H9 (cell line): ENCODE data around the gene SCN2B. TPM values are rescaled to one million over a fixed set of nuclear protein-coding genes. Genes with fewer than 3 reads are reported as not detected.

ENCODE experiments used
- DNase-seq: peaks from one replicate; pipeline ENCODE4 v3.0.0-alpha.2; 2017
- H2AFZ ChIP-seq: one replicate; pipeline ENCODE4 v1.6.1; 2013; ENCODE audit warnings: mild to moderate bottlenecking, low read length, control low read depth, moderate library complexity
- H2AK5ac ChIP-seq: 2 replicates; pipeline ENCODE4 v1.6.1; 2013; ENCODE audit warnings: low read length, control low read depth, mixed read lengths; ENCODE audit not compliant: insufficient read length
- H2BK120ac ChIP-seq: one replicate; pipeline ENCODE4 v1.6.1; 2013; ENCODE audit warnings: low read depth, mild to moderate bottlenecking, low read length, control low read depth, inconsistent platforms; ENCODE audit not compliant: poor library complexity, severe bottlenecking
- H2BK12ac ChIP-seq: 2 replicates; pipeline ENCODE4 v1.6.1; 2013; ENCODE audit warnings: low read length, control low read depth, mixed read lengths, low read depth; ENCODE audit not compliant: insufficient read length
- H2BK15ac ChIP-seq: 2 replicates; pipeline ENCODE4 v1.6.1; 2013; ENCODE audit warnings: low read depth, low read length, control low read depth
- H2BK20ac ChIP-seq: one replicate; pipeline ENCODE4 v1.6.1; 2013; ENCODE audit warnings: low read depth, mild to moderate bottlenecking, low read length, control low read depth, inconsistent platforms; ENCODE audit not compliant: poor library complexity, severe bottlenecking
- H2BK5ac ChIP-seq: 2 replicates; pipeline ENCODE4 v1.6.1; 2013; ENCODE audit warnings: low read length, control low read depth, mixed read lengths; ENCODE audit not compliant: insufficient read length
- H3K14ac ChIP-seq: 2 replicates; pipeline ENCODE4 v1.6.1; 2013; ENCODE audit warnings: low read length, control low read depth; ENCODE audit not compliant: insufficient read depth
- H3K18ac ChIP-seq: 2 replicates; pipeline ENCODE4 v1.6.1; 2013; ENCODE audit warnings: low read depth, mild to moderate bottlenecking, mixed read lengths, low read length, control low read depth; ENCODE audit not compliant: insufficient read length
- H3K23ac ChIP-seq: 2 replicates; pipeline ENCODE4 v1.6.1; 2013; ENCODE audit warnings: low read length, control low read depth, mixed read lengths, low read depth; ENCODE audit not compliant: insufficient read length
- H3K23me2 ChIP-seq: 2 replicates; pipeline ENCODE4 v1.6.1; 2013; ENCODE audit warnings: low read depth, mild to moderate bottlenecking, mixed read lengths, low read length, control low read depth; ENCODE audit not compliant: insufficient read length, poor library complexity, severe bottlenecking
- H3K27ac ChIP-seq: 2 replicates; pipeline ENCODE4 v1.5.1; 2013; ENCODE audit warnings: low read length, control low read depth, mixed read lengths, low read depth; ENCODE audit not compliant: insufficient read length
- H3K27me3 ChIP-seq: 2 replicates; pipeline ENCODE4 v1.6.1; 2013; ENCODE audit warnings: low read length, control low read depth, inconsistent platforms; ENCODE audit not compliant: insufficient read depth
- H3K4ac ChIP-seq: 2 replicates; pipeline ENCODE4 v1.6.1; 2013; ENCODE audit warnings: low read depth, mild to moderate bottlenecking, control low read depth, inconsistent platforms, low read length, moderate library complexity
- H3K4me1 ChIP-seq: 2 replicates; pipeline ENCODE4 v1.6.1; 2013; ENCODE audit warnings: low read length, control low read depth, inconsistent platforms; ENCODE audit not compliant: insufficient read depth
- H3K4me2 ChIP-seq: 2 replicates; pipeline ENCODE4 v1.6.1; 2013; ENCODE audit warnings: low read length, control low read depth, mixed read lengths; ENCODE audit not compliant: insufficient read length, insufficient read depth
- H3K56ac ChIP-seq: 2 replicates; pipeline ENCODE4 v1.6.1; 2013; ENCODE audit warnings: low read depth, mild to moderate bottlenecking, mixed read lengths, low read length, control low read depth; ENCODE audit not compliant: insufficient read length
- H3K79me1 ChIP-seq: 2 replicates; pipeline ENCODE4 v1.6.1; 2013; ENCODE audit warnings: low read depth, mild to moderate bottlenecking, moderate library complexity, low read length, control low read depth, inconsistent platforms; ENCODE audit not compliant: insufficient read depth, poor library complexity, severe bottlenecking
- H3K79me2 ChIP-seq: 2 replicates; pipeline ENCODE4 v1.6.1; 2013; ENCODE audit warnings: low read length, control low read depth, inconsistent platforms; ENCODE audit not compliant: insufficient read depth
- H3K9ac ChIP-seq: 2 replicates; pipeline ENCODE4 v1.6.1; 2013; ENCODE audit warnings: low read length, control low read depth, mixed read lengths; ENCODE audit not compliant: insufficient read length; ENCODE audit errors: extremely low read depth
- H3K9me3 ChIP-seq: one replicate; pipeline ENCODE4 v1.6.1; 2013; ENCODE audit warnings: low read depth, low read length, inconsistent platforms; ENCODE audit not compliant: control insufficient read depth
- H3T11ph ChIP-seq: one replicate; pipeline ENCODE4 v1.6.1; 2013; ENCODE audit warnings: mild to moderate bottlenecking, low read length, control low read depth, inconsistent platforms
- H4K20me1 ChIP-seq: one replicate; pipeline ENCODE4 v1.6.1; 2013; ENCODE audit not compliant: control insufficient read depth, insufficient read length, insufficient read depth
- H4K5ac ChIP-seq: 2 replicates; pipeline ENCODE4 v1.6.1; 2013; ENCODE audit warnings: low read depth, mild to moderate bottlenecking, mixed read lengths, low read length, control low read depth; ENCODE audit not compliant: insufficient read length
- H4K8ac ChIP-seq: replicated peaks from 2 replicates; pipeline ENCODE4 v1.6.1; 2013; ENCODE audit warnings: low read length, control low read depth, mixed read lengths, low read depth; ENCODE audit not compliant: insufficient read length
- H4K91ac ChIP-seq: 2 replicates; pipeline ENCODE4 v1.6.1; 2013; ENCODE audit warnings: low read depth, mild to moderate bottlenecking, moderate library complexity, mixed read lengths, low read length, control low read depth; ENCODE audit not compliant: insufficient read length
- H3K27ac Mint-ChIP-seq, 3 experiments: 2 replicates in 2 of 3; 3 replicates in 1 of 3; pipeline ENCODE4 v1.8.0; 2020 to 2021; ENCODE audit warnings: mixed read lengths in 3 of 3, mild to moderate bottlenecking in 1 of 3, moderate library complexity in 1 of 3
- H3K27me3 Mint-ChIP-seq: 2 replicates; pipeline ENCODE4 v1.8.0; 2021; ENCODE audit warnings: low read depth, mild to moderate bottlenecking, moderate library complexity, mixed read lengths
- H3K36me3 Mint-ChIP-seq, 3 experiments: 2 replicates in 2 of 3; 3 replicates in 1 of 3; pipeline ENCODE4 v1.8.0; 2020 to 2021; ENCODE audit warnings: low read depth in 3 of 3, mixed read lengths in 3 of 3; ENCODE audit not compliant: insufficient read depth in 1 of 3
- H3K4me1 Mint-ChIP-seq, 2 experiments: 2 replicates each; pipeline ENCODE4 v1.8.0; 2020; ENCODE audit warnings: mixed read lengths in 2 of 2
- H3K4me3 Mint-ChIP-seq, 2 experiments: 2 replicates in 1 of 2; 3 replicates in 1 of 2; pipeline ENCODE4 v1.8.0; 2020 to 2021; ENCODE audit warnings: mild to moderate bottlenecking in 2 of 2, mixed read lengths in 2 of 2, moderate library complexity in 1 of 2
- H3K9me3 Mint-ChIP-seq, 2 experiments: 2 replicates in 1 of 2; 3 replicates in 1 of 2; pipeline ENCODE4 v1.8.0; 2020; ENCODE audit warnings: mild to moderate bottlenecking in 2 of 2, mixed read lengths in 2 of 2, moderate library complexity in 1 of 2
- CTCF ChIP-seq: fragments of 200-600 bp; sonication (generic); conservative IDR thresholded peaks from 3 replicates; pipeline ENCODE4 v1.8.0; 2021; ENCODE audit warnings: antibody characterized with exemption, mild to moderate bottlenecking
- WGBS: extraction: QIAGEN DNeasy Blood & Tissue Kit; methylation state at CpG from one replicate; pipeline ENCODE4 v1.1.7; 2013; ENCODE audit warnings: missing lambda C conversion rate, low lambda C conversion rate, mixed read lengths; ENCODE audit not compliant: insufficient read length; ENCODE audit errors: extremely low coverage; 5-methylcytosine and 5-hydroxymethylcytosine counted together
- total RNA-seq: library from RNA; stranded (reverse); gene quantifications from 2 replicates; pipeline ENCODE4 v1.2.1, GENCODE V29; 2021

SCN2B gene
- total RNA-seq, 1 experiment from 2014 or later: not detected

DNA sequence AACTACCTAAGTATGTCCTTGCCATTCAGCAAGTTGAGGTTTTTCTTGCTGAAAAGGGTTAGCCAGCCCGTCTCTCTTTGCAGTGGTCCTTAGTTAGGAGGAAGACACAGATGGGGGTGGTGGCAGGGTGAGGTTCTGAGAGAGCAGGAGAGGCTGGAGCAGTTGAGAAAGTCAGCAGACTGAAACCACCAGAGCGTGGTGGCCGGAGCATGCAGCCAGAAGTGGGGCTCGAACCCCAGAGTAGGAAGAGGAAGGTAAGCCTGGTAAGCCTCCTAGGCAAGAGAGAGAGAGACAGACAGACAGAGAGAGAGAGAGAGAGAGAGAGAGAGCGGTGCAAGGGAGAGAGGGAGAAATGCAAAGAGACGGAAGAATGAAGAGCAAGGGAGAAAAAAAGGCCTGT lies 14.7 kb downstream of the SCN2B start:
- H3K18ac ChIP-seq: no peak overlapping the region
- no peaks in the 10 kb centered on the region for H3K9me3 ChIP-seq
- H3K27ac ChIP-seq: no peak overlapping the region
- no peak overlapping the region for H2BK120ac ChIP-seq
- H3K79me1 ChIP-seq: no peaks in the 10 kb centered on the region
- no peak overlapping the region for H2BK20ac ChIP-seq
- no peak for TF ChIP-seq CTCF
- H2BK5ac ChIP-seq: no peak overlapping the region
- no peak overlapping the region for H2AK5ac ChIP-seq
- no peak overlapping the region for H2AFZ ChIP-seq
- H4K20me1 ChIP-seq: no peaks in the 10 kb centered on the region
- no peaks in the 10 kb centered on the region for H3K36me3 Mint-ChIP-seq
- H3K27me3 ChIP-seq: peaks cover 21% of the 10 kb centered on the region; the same call in 1 of the 2 replicates
- no peak overlapping the region for H3K56ac ChIP-seq
- peaks cover 91% of the 10 kb centered on the region for H3K27me3 Mint-ChIP-seq
- no CpG with 5 or more reads among the region's 6 CpGs for WGBS
- H2BK12ac ChIP-seq: no peak overlapping the region
- no peak overlapping the region for H3K4me3 Mint-ChIP-seq
- peaks cover 4% of the 10 kb centered on the region for H3K23me2 ChIP-seq
- DNase-seq: no peak
- no peaks in the 10 kb centered on the region for H3K9me3 Mint-ChIP-seq
- H3K14ac ChIP-seq: no peak overlapping the region
- no peak overlapping the region for H4K91ac ChIP-seq
- no peak overlapping the region for H3K23ac ChIP-seq
- H3K4me1 ChIP-seq: peaks cover 6% of the 10 kb centered on the region; the same call in 1 of the 2 replicates
- no peak overlapping the region for H3K4me2 ChIP-seq
- no peak overlapping the region for H3K4ac ChIP-seq
- no peaks in the 10 kb centered on the region for H3K79me2 ChIP-seq
- H2BK15ac ChIP-seq: no peak overlapping the region
- H3T11ph ChIP-seq: no peak overlapping the region
- peaks cover 18 to 23% of the 10 kb centered on the region in 2 experiments for H3K4me1 Mint-ChIP-seq
- no peak overlapping the region for H3K9ac ChIP-seq
- H4K8ac ChIP-seq: no peak overlapping the region
- no peak overlapping the region for H4K5ac ChIP-seq
- H3K27ac Mint-ChIP-seq: no peak overlapping the region
